OCI-LY3 (cell line): ENCODE measurements around the gene ZNF487.
A peak's percentile ranks its signal among the peaks of the same experiment; 100 is the strongest.

Experiments
- EZH2phosphoT487 ChIP-seq: fragments of 200-600 bp; shearing (Covaris generic); IDR thresholded peaks from 2 replicates; pipeline ENCODE4 v1.6.1; 2018; ENCODE audit warnings: antibody characterized with exemption, mixed run types, low read depth
- TF ChIP-seq, protein P1 (sequence below): fragments of 200-600, 300-600 bp; sonication (generic); IDR thresholded peaks from 2 replicates; pipeline ENCODE4 v1.5.1; 2014; ENCODE audit warnings: antibody characterized with exemption, low read length, low read depth

DNA sequence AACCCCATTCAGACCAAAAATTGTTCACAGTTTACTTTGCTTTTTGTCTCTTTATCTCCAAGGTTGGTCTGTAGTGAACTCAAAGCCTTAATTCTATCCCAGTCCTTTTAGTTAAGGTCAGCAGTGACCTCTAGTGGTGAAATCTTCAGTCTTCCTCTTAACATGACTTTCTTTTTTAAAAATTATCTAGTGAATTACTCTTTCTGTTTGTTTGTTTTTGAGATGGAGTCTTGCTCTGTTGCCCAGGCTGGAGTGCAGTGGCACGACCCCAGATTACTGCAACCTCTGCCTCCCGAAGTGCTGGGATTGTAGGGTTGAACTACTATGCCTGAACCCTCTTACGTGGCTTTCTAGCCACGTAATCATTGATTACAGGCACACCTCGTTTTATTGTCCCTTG lies 25.0 kb downstream of the ZNF487 start:
- TF ChIP-seq, protein P1, sequence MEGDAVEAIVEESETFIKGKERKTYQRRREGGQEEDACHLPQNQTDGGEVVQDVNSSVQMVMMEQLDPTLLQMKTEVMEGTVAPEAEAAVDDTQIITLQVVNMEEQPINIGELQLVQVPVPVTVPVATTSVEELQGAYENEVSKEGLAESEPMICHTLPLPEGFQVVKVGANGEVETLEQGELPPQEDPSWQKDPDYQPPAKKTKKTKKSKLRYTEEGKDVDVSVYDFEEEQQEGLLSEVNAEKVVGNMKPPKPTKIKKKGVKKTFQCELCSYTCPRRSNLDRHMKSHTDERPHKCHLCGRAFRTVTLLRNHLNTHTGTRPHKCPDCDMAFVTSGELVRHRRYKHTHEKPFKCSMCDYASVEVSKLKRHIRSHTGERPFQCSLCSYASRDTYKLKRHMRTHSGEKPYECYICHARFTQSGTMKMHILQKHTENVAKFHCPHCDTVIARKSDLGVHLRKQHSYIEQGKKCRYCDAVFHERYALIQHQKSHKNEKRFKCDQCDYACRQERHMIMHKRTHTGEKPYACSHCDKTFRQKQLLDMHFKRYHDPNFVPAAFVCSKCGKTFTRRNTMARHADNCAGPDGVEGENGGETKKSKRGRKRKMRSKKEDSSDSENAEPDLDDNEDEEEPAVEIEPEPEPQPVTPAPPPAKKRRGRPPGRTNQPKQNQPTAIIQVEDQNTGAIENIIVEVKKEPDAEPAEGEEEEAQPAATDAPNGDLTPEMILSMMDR = peak; percentile 69
- no peak for TF ChIP-seq EZH2phosphoT487
